HG03432 (cell line): ENCODE measurements around the gene TMEM208.

Experiments used
- ATAC-seq: cut with Tn5 transposase; IDR thresholded peaks from one replicate; pipeline ENCODE4 v1.9.1; 2021; ENCODE audit warnings: mild to moderate bottlenecking, moderate library complexity; ENCODE audit not compliant: unreplicated experiment

TMEM208 gene

GRCh38 chr16:67207249-67208091, 19.5 kb upstream of the TMEM208 start:
- no peak for ATAC-seq

- no peak for ATAC-seq
Measured at GRCh38 chr16:67208154-67208896, 18.6 kb upstream of the TMEM208 start.

- ATAC-seq = no peak
Measured at GRCh38 chr16:67209565-67209964, 17.4 kb upstream of the TMEM208 start.

GRCh38 chr16:67210069-67210937, 16.6 kb upstream of the TMEM208 start:
- no peak for ATAC-seq

- ATAC-seq = no peak
Measured at GRCh38 chr16:67211674-67212073, 15.3 kb upstream of the TMEM208 start.

GRCh38 chr16:67212766-67213165, 14.2 kb upstream of the TMEM208 start:
- ATAC-seq = no peak

- ATAC-seq = no peak
Measured at GRCh38 chr16:67213197-67214019, 13.5 kb upstream of the TMEM208 start.

- no peak for ATAC-seq
Measured at GRCh38 chr16:67215706-67216105, 11.2 kb upstream of the TMEM208 start.

- ATAC-seq = no peak
Measured at GRCh38 chr16:67216612-67217490, 10.1 kb upstream of the TMEM208 start.

- no peak for ATAC-seq
Measured at GRCh38 chr16:67223992-67224391, 2.9 kb upstream of the TMEM208 start.

- no peak for ATAC-seq
Measured at GRCh38 chr16:67226295-67226803, 581 bp upstream of the TMEM208 start.

- no peak for ATAC-seq
Measured at GRCh38 chr16:67227567-67227921, 614 bp downstream of the TMEM208 start.

- no peak for ATAC-seq
Measured at GRCh38 chr16:67228034-67228785, 1.3 kb downstream of the TMEM208 start.

GRCh38 chr16:67228905-67229304, 2.0 kb downstream of the TMEM208 start:
- ATAC-seq = no peak

- ATAC-seq = no peak
Measured at GRCh38 chr16:67229906-67230808, 3.2 kb downstream of the TMEM208 start.

GRCh38 chr16:67230809-67231660, 4.1 kb downstream of the TMEM208 start:
- ATAC-seq = no peak

GRCh38 chr16:67233596-67233995, 6.7 kb downstream of the TMEM208 start:
- ATAC-seq = no peak
